Fibroblast of lung (primary cell): Measurements from ENCODE around the gene ATP8A1. TPM values are rescaled to one million over a fixed set of nuclear protein-coding genes. Genes with fewer than 3 reads are reported as not detected.

ENCODE experiments used
- DNase-seq, 2 donors: peaks; one replicate each; pipeline versions ENCODE4 v3.0.0 to v3.0.0-alpha.2; 2010; ENCODE audit warnings: low read depth in 2 of 2
- H2AFZ ChIP-seq: 2 replicates; pipeline ENCODE4 v1.5.1; 2012; ENCODE audit warnings: low read length, control low read depth, inconsistent platforms
- H3K27ac ChIP-seq: 2 replicates; pipeline ENCODE4 v1.5.1; 2011; ENCODE audit warnings: low read length, control low read depth; ENCODE audit not compliant: insufficient read depth
- H3K27me3 ChIP-seq: 2 replicates; pipeline ENCODE4 v1.5.1; 2011; ENCODE audit warnings: mild to moderate bottlenecking, low read length; ENCODE audit not compliant: control insufficient read depth, insufficient read depth
- H3K36me3 ChIP-seq: 2 replicates; pipeline ENCODE4 v1.5.1; 2011; ENCODE audit warnings: low read length; ENCODE audit not compliant: control insufficient read depth, insufficient read depth
- H3K4me1 ChIP-seq: 2 replicates; pipeline ENCODE4 v1.5.1; 2011; ENCODE audit warnings: low read length; ENCODE audit not compliant: control insufficient read depth, insufficient read depth; ENCODE audit errors: extremely low read depth
- H3K4me2 ChIP-seq: 2 replicates; pipeline ENCODE4 v1.5.1; 2011; ENCODE audit warnings: low read length, control low read depth; ENCODE audit not compliant: insufficient read depth; ENCODE audit errors: extremely low read depth
- H3K4me3 ChIP-seq, 4 experiments: fragments of 200-600 bp in 1 of 4; sonication (generic) in 1 of 4; replicated peaks in 1 of 4; 2 replicates each; pipeline ENCODE4 v1.5.1; 2011 to 2016; ENCODE audit warnings: low read length in 4 of 4, low read depth in 3 of 4, mild to moderate bottlenecking in 3 of 4, control low read depth in 2 of 4, inconsistent platforms in 1 of 4, mixed read lengths in 1 of 4; ENCODE audit not compliant: insufficient read depth in 1 of 4; ENCODE audit errors: control extremely low read depth in 1 of 4
- H3K79me2 ChIP-seq: 2 replicates; pipeline ENCODE4 v1.5.1; 2012; ENCODE audit warnings: mild to moderate bottlenecking, low read length, inconsistent platforms; ENCODE audit not compliant: control insufficient read depth, insufficient read depth
- H3K9ac ChIP-seq: 2 replicates; pipeline ENCODE4 v1.5.1; 2011; ENCODE audit warnings: mild to moderate bottlenecking, low read length, control low read depth; ENCODE audit not compliant: insufficient read depth
- H3K9me3 ChIP-seq: 2 replicates; pipeline ENCODE4 v1.5.1; 2012; ENCODE audit warnings: low read depth, low read length; ENCODE audit not compliant: control insufficient read depth, insufficient read depth
- H4K20me1 ChIP-seq: 2 replicates; pipeline ENCODE4 v1.5.1; 2011; ENCODE audit warnings: low read length; ENCODE audit not compliant: control insufficient read depth, insufficient read depth; ENCODE audit errors: extremely low read depth
- CTCF ChIP-seq, 2 donors: IDR thresholded peaks in 1 of 2; conservative IDR thresholded peaks in 1 of 2; 1 replicate in 1 of 2; 2 replicates in 1 of 2; pipeline ENCODE4 v1.5.1; 2011 to 2012; ENCODE audit warnings: low read length in 2 of 2, control low read depth in 1 of 2, inconsistent platforms in 1 of 2, low read depth in 1 of 2, mild to moderate bottlenecking in 1 of 2
- EZH2 ChIP-seq: IDR thresholded peaks from 2 replicates; pipeline ENCODE4 v1.5.1; 2012; ENCODE audit warnings: low read length, control low read depth, mild to moderate bottlenecking; ENCODE audit errors: missing control alignments
- polyA plus RNA-seq, 2 donors: library from polyadenylated mRNA; depleted of rRNA in 1 of 2; stranded (reverse) in 1 of 2; unstranded in 1 of 2; fragments of >200 nt; gene quantifications; 2 replicates each; pipeline ENCODE4 v1.2.1, GENCODE V29; 2011 to 2012; ENCODE audit warnings: missing spikeins in 1 of 2
- total RNA-seq: library from RNA; depleted of rRNA; stranded (reverse); fragments of >200 nt; gene quantifications from 2 replicates; pipeline ENCODE4 v1.2.1, GENCODE V29; 2014

ATP8A1 gene
- total and polyA plus RNA-seq, 2 donors (not counting 1 experiment from before 2014, with no cell fraction given) = 0.36 to 4.8 TPM

GRCh38 chr4:42452823-42453222 is 204.1 kb downstream of the ATP8A1 start:
- Histone ChIP-seq H3K36me3 (no peaks in the 10 kb centered on the region), H3K4me1 (no peaks in the 10 kb centered on the region), H3K9me3 (no peaks in the 10 kb centered on the region), H3K4me3 (no peak overlapping the region), H3K9ac (no peak overlapping the region), H2AFZ (no peak overlapping the region), H3K4me2 (no peak overlapping the region), H3K79me2 (no peaks in the 10 kb centered on the region), H4K20me1 (no peaks in the 10 kb centered on the region), H3K27ac (no peak overlapping the region), H3K27me3 (no peaks in the 10 kb centered on the region)
- no peak for DNase-seq
- TF ChIP-seq EZH2 (no peak), CTCF (conservative IDR thresholded peaks at IDR 0.05 in 1 of 2, IDR thresholded peaks at IDR 0.05 in 1 of 2; ENCODE audit: low read depth in 1 of 2, low read length in 2 of 2) (no peak)

GRCh38 chr4:42446823-42447222 is 210.1 kb downstream of the ATP8A1 start:
- Histone ChIP-seq H3K27ac (no peak overlapping the region), H3K36me3 (no peaks in the 10 kb centered on the region), H3K27me3 (no peaks in the 10 kb centered on the region), H2AFZ (no peak overlapping the region), H3K4me3 (no peak overlapping the region), H3K9ac (no peak overlapping the region), H3K9me3 (no peaks in the 10 kb centered on the region), H4K20me1 (no peaks in the 10 kb centered on the region), H3K4me1 (no peaks in the 10 kb centered on the region), H3K4me2 (no peak overlapping the region), H3K79me2 (no peaks in the 10 kb centered on the region)
- no peak for TF ChIP-seq CTCF (conservative IDR thresholded peaks at IDR 0.05 in 1 of 2, IDR thresholded peaks at IDR 0.05 in 1 of 2; ENCODE audit: low read depth in 1 of 2, low read length in 2 of 2)
- no peak for TF ChIP-seq EZH2
- no peak for DNase-seq

DNA sequence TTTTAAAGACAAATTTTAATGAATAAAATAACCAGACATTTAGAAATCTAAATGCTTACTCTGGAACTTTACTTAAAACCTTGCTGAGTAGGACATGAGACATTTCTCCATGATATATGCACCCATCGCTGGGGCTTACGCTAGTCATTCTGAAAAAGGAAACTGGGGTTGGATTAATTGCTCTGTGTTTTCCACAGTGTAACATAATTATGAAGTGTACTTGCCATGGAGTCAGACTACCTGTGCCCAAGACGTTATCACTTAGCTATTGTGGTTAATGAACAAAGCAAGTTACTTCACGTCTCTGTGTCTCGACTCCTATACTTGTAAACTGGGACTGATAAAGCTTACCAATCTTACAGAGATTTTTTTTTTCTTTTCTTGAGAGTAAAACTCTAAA is 211.9 kb downstream of the ATP8A1 start:
- Histone ChIP-seq H3K9ac (no peak overlapping the region), H3K27me3 (no peaks in the 10 kb centered on the region), H3K4me3 (no peak overlapping the region)

More for the DNA sequence above, 211.9 kb downstream of the ATP8A1 start:
- H3K9me3 ChIP-seq = no peaks in the 10 kb centered on the region
- DNase-seq = no peak
- H3K27ac ChIP-seq = no peak overlapping the region
- H3K4me2 ChIP-seq = no peak overlapping the region
- H3K79me2 ChIP-seq = no peaks in the 10 kb centered on the region
- no peak overlapping the region for H2AFZ ChIP-seq
- H3K4me1 ChIP-seq = no peaks in the 10 kb centered on the region
- TF ChIP-seq CTCF (conservative IDR thresholded peaks at IDR 0.05 in 1 of 2, IDR thresholded peaks at IDR 0.05 in 1 of 2; ENCODE audit: low read depth in 1 of 2, low read length in 2 of 2) (no peak), EZH2 (no peak)
- no peaks in the 10 kb centered on the region for H3K36me3 ChIP-seq
- no peaks in the 10 kb centered on the region for H4K20me1 ChIP-seq
